ENCODE measurements around the gene ZNF793. TPM values are rescaled to one million over a fixed set of nuclear protein-coding genes. Genes with fewer than 3 reads are reported as not detected.
A peak's percentile ranks its signal among the peaks of the same experiment; 100 is the strongest.

Gene ZNF793
- total and polyA plus RNA-seq, 9 of the 15 experiments (the other 6 are each of a cell fraction or from before 2014, with no cell fraction given) = 0.02 to 0.04 (median 0.03) TPM; not detected in 6

- no peaks in the 10 kb centered on the region for H3K9me1 ChIP-seq (ENCODE audit: control insufficient read depth, insufficient read depth, low read length)
- no peaks in the 10 kb centered on the region for H4K20me1 ChIP-seq (replicated peaks; ENCODE audit: control insufficient read depth, insufficient read depth, low read length)
- 0 out of 2 replicates have a peak, but pooled peaks cover 1% of the 10 kb centered on the region for H3K9me3 ChIP-seq (replicated peaks; ENCODE audit: control insufficient read depth, insufficient read depth, low read depth, low read length)
- no peak overlapping the region for H3K27ac ChIP-seq (ENCODE audit: extremely low read depth, low read depth, low read length)
- no peaks in the 10 kb centered on the region for H3K27me3 ChIP-seq (ENCODE audit: control insufficient read depth in 2 of 2, insufficient read depth in 2 of 2, low read length in 2 of 2)
- no peak for FAIRE-seq
- BruUV-seq (replicated peaks) = no TSS peak
- H3K36me3 ChIP-seq (ENCODE audit: control insufficient read depth, insufficient read depth, low read length) = no peaks in the 10 kb centered on the region
- H3K4me1 ChIP-seq (replicated peaks in 1 of 2; ENCODE audit: control insufficient read depth in 2 of 2, insufficient read depth in 2 of 2, low read length in 2 of 2) = no peaks in the 10 kb centered on the region; a peak in 1 of 5 replicates
- WGBS (ENCODE audit: insufficient coverage, low coverage, missing lambda C conversion rate) = 3% methylated on average over 9 of the region's 9 CpGs
- H3K4me2 ChIP-seq (ENCODE audit: insufficient read depth, low read length) = peak overlapping the region; percentile 38; the same call in 1 of the 2 replicates
- DNase-seq (ENCODE audit: extremely low read depth in 1 of 4, low spot score in 3 of 4) = no peak
- no peak overlapping the region for H3K4me3 ChIP-seq
- POLR2A ChIA-PET = no interaction called here
- H3K79me2 ChIP-seq (ENCODE audit: control insufficient read depth, insufficient read depth, low read length) = no peaks in the 10 kb centered on the region
- H3K9ac ChIP-seq (ENCODE audit: insufficient read depth in 1 of 2, low read depth in 2 of 2, low read length in 2 of 2) = no peak overlapping the region
- CTCF ChIA-PET (ENCODE audit: low intra/inter-chr PET ratio) = no interaction called here
- no peak for ATAC-seq
- intact Hi-C loops (cut with micrococcal nuclease) (no loop called here), in situ Hi-C loops (cut with MboI) (no loop called here)
- peak overlapping the region; percentile 22; the same call in 1 of the 2 replicates for H2AFZ ChIP-seq (ENCODE audit: low read depth, low read length)
- no peak for TF ChIP-seq RREB1 (CRISPR knock-in tag; IDR thresholded peaks at IDR 0.05)
- no peak for TF ChIP-seq IFI16 (CRISPR knock-in tag; IDR thresholded peaks at IDR 0.05)
- TF ChIP-seq FOXK2 (conservative IDR thresholded peaks at IDR 0.05 in 1 of 2, IDR thresholded peaks at IDR 0.05 in 1 of 2; ENCODE audit: low read depth in 2 of 2) = no peak
- no peak for TF ChIP-seq ELF4 (CRISPR knock-in tag; IDR thresholded peaks at IDR 0.05)
- TF ChIP-seq ARID4B (CRISPR knock-in tag; IDR thresholded peaks at IDR 0.05) = no peak
- TF ChIP-seq ZNF384 (IDR thresholded peaks at IDR 0.05; ENCODE audit: low read depth, low read length) = no peak
- no peak for TF ChIP-seq ZNF445 (CRISPR knock-in tag; IDR thresholded peaks at IDR 0.05; ENCODE audit: low read depth)
- TF ChIP-seq WHSC1 (IDR thresholded peaks at IDR 0.05; ENCODE audit: low read length) = no peak
- TF ChIP-seq HMGN3 (IDR thresholded peaks at IDR 0.05; ENCODE audit: borderline replicate concordance, extremely low read depth, insufficient read length, low read depth, low read length) = no peak
- TF ChIP-seq VEZF1 (CRISPR knock-in tag; IDR thresholded peaks at IDR 0.05) = no peak
- no peak for TF ChIP-seq SNIP1 (IDR thresholded peaks at IDR 0.05; ENCODE audit: low read depth)
- no peak for TF ChIP-seq TEAD2 (tag; IDR thresholded peaks at IDR 0.05)
Measured at GRCh38 chr19:37507167-37507464, 377 bp downstream of the ZNF793 start.

Data from K562 (cell line).